ENCODE data around the gene ERICH6.

The ERICH6 gene

GRCh38 chr3:150736903-150737832 is 33.4 kb upstream of the ERICH6 start:
- no peak for DNase-seq

- no peak for DNase-seq
Measured at GRCh38 chr3:150736316-150736719, 32.6 kb upstream of the ERICH6 start.

GRCh38 chr3:150734795-150735119 is 31.0 kb upstream of the ERICH6 start:
- no peak for DNase-seq

GRCh38 chr3:150733936-150734794 is 30.4 kb upstream of the ERICH6 start:
- no peak for DNase-seq

- peak; percentile 98 for DNase-seq
Measured at GRCh38 chr3:150733373-150733935, 29.7 kb upstream of the ERICH6 start.

- peak; percentile 94 for DNase-seq
Measured at GRCh38 chr3:150729682-150730360, 26.1 kb upstream of the ERICH6 start.

- DNase-seq, result peak; percentile 89
Measured at GRCh38 chr3:150727653-150728502, 24.2 kb upstream of the ERICH6 start.

- no peak for DNase-seq
Measured at GRCh38 chr3:150725548-150725947, 21.8 kb upstream of the ERICH6 start.

- DNase-seq, result no peak
Measured at GRCh38 chr3:150723946-150724345, 20.2 kb upstream of the ERICH6 start.

GRCh38 chr3:150722267-150722666 is 18.5 kb upstream of the ERICH6 start:
- DNase-seq, result no peak

- peak; percentile 88 for DNase-seq
Measured at GRCh38 chr3:150721285-150722130, 17.8 kb upstream of the ERICH6 start.

GRCh38 chr3:150720444-150720843 is 16.7 kb upstream of the ERICH6 start:
- no peak for DNase-seq

- no peak for DNase-seq
Measured at GRCh38 chr3:150710097-150710496, 6.4 kb upstream of the ERICH6 start.

GRCh38 chr3:150703299-150703755 is 393 bp downstream of the ERICH6 start:
- peak; percentile 45 for DNase-seq

GRCh38 chr3:150699068-150699639 is 4.6 kb downstream of the ERICH6 start:
- peak; percentile 31 for DNase-seq

- no peak for DNase-seq
Measured at GRCh38 chr3:150697646-150698045, 6.1 kb downstream of the ERICH6 start.

- peak; percentile 6 for DNase-seq
Measured at GRCh38 chr3:150691414-150692040, 12.2 kb downstream of the ERICH6 start.

GRCh38 chr3:150687613-150688012 is 16.1 kb downstream of the ERICH6 start:
- DNase-seq, result peak; percentile 59

GRCh38 chr3:150682824-150683223 is 20.9 kb downstream of the ERICH6 start:
- DNase-seq, result no peak

- DNase-seq, result no peak
Measured at GRCh38 chr3:150682279-150682678, 21.4 kb downstream of the ERICH6 start.

Measured in hematopoietic multipotent progenitor cell treated with erythropoietin and hydrocortisone succinate and interleukin-3 and kit ligand, for 6 days (in vitro differentiated cells).